Transverse colon (tissue), 4 donors: ENCODE results near the gene ZC3H12D.

Experiments
- EP300 ChIP-seq: sonication (generic); formaldehyde crosslinking; IDR thresholded peaks from one replicate; pipeline ENCODE4 v1.6.1; 2017; ENCODE audit warnings: antibody characterized with exemption, low read depth
- POLR2A ChIP-seq: fragments of 450-650 bp; IDR thresholded peaks from one replicate; pipeline ENCODE4 v1.6.1; 2016; ENCODE audit warnings: antibody characterized with exemption, mild to moderate bottlenecking, moderate library complexity
- POLR2AphosphoS5 ChIP-seq, 3 donors: sonication (generic); formaldehyde crosslinking; IDR thresholded peaks; one replicate each; pipeline ENCODE4 v1.6.1; 2016; ENCODE audit warnings: antibody characterized with exemption in 3 of 3
- TF ChIP-seq, protein P1 (sequence below), 5 experiments: fragments of 200-600 bp in 3 of 5; fragments of 450-650 bp in 2 of 5; sonication (generic) in 3 of 5; IDR thresholded peaks; 1 replicate in 2 of 5; 2 replicates in 3 of 5; pipeline ENCODE4 v1.5.1; 2016 to 2017; ENCODE audit warnings: antibody characterized with exemption in 5 of 5, inconsistent platforms in 3 of 5, mild to moderate bottlenecking in 2 of 5, moderate library complexity in 1 of 5

DNA sequence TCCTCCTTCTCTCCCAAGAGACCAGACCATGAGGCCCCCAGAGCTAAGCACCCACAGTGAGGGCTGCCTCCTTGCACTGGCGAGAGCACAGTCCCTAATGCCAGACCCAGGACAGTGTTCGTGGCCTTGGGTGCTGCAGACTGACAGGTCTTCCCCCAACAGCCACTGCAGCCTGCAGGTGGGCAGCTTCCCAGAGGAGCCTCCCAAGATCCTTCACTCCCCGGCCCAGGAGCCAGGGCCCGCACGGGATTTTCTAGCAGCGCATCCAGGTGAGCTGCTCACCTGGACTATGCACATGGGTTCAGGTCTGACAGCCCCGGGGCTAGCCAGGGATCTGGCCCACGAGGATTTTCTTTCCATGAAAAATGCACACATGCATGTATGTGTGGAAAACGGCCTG is 43.1 kb downstream of the ZC3H12D start:
- TF ChIP-seq, protein P1, sequence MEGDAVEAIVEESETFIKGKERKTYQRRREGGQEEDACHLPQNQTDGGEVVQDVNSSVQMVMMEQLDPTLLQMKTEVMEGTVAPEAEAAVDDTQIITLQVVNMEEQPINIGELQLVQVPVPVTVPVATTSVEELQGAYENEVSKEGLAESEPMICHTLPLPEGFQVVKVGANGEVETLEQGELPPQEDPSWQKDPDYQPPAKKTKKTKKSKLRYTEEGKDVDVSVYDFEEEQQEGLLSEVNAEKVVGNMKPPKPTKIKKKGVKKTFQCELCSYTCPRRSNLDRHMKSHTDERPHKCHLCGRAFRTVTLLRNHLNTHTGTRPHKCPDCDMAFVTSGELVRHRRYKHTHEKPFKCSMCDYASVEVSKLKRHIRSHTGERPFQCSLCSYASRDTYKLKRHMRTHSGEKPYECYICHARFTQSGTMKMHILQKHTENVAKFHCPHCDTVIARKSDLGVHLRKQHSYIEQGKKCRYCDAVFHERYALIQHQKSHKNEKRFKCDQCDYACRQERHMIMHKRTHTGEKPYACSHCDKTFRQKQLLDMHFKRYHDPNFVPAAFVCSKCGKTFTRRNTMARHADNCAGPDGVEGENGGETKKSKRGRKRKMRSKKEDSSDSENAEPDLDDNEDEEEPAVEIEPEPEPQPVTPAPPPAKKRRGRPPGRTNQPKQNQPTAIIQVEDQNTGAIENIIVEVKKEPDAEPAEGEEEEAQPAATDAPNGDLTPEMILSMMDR (IDR thresholded peaks at IDR 0.05): no peak
- TF ChIP-seq EP300 (no peak), POLR2A (no peak), POLR2AphosphoS5 (IDR thresholded peaks at IDR 0.05) (no peak)
